Suprapubic skin (tissue), 4 donors: ENCODE data around the gene USP3.

ENCODE experiments used
- POLR2A ChIP-seq, 2 donors: fragments of 450-650 bp; IDR thresholded peaks; one replicate each; pipeline ENCODE4 v1.6.1; 2017; ENCODE audit warnings: antibody characterized with exemption in 2 of 2, mild to moderate bottlenecking in 2 of 2, moderate library complexity in 2 of 2
- POLR2AphosphoS5 ChIP-seq, 3 donors: sonication (generic); formaldehyde crosslinking; IDR thresholded peaks; one replicate each; pipeline ENCODE4 v1.6.1; 2017; ENCODE audit warnings: antibody characterized with exemption in 3 of 3
- TF ChIP-seq, protein P1 (sequence below), 2 donors: fragments of 200-600 bp in 1 of 2; fragments of 450-650 bp in 1 of 2; sonication (generic) in 1 of 2; IDR thresholded peaks; one replicate each; pipeline ENCODE4 v1.5.1; 2016 to 2019; ENCODE audit warnings: antibody characterized with exemption in 2 of 2, mild to moderate bottlenecking in 1 of 2, moderate library complexity in 1 of 2

DNA sequence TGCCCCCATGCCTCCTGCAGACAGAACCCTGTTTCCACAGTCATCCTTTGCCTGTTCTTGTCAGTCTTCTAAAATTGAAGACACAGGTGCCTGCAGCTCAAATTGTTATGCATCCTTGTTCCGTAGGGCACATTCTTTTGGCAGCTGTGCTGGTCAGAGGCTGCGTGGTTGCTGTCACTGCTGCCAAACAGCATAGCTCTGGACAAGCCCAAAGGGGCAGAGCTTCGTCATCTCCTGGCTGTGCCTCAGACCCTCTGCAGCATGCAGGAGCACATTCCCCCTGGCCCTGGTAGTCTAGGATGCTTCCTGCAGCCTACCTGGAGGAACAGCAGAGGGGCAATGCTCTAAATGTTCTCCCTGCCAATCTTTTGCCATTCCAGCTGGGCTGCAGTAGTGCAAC is 90.7 kb downstream of the USP3 start:
- TF ChIP-seq, protein P1, sequence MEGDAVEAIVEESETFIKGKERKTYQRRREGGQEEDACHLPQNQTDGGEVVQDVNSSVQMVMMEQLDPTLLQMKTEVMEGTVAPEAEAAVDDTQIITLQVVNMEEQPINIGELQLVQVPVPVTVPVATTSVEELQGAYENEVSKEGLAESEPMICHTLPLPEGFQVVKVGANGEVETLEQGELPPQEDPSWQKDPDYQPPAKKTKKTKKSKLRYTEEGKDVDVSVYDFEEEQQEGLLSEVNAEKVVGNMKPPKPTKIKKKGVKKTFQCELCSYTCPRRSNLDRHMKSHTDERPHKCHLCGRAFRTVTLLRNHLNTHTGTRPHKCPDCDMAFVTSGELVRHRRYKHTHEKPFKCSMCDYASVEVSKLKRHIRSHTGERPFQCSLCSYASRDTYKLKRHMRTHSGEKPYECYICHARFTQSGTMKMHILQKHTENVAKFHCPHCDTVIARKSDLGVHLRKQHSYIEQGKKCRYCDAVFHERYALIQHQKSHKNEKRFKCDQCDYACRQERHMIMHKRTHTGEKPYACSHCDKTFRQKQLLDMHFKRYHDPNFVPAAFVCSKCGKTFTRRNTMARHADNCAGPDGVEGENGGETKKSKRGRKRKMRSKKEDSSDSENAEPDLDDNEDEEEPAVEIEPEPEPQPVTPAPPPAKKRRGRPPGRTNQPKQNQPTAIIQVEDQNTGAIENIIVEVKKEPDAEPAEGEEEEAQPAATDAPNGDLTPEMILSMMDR (IDR thresholded peaks at IDR 0.05), result no peak
- no peak for TF ChIP-seq POLR2AphosphoS5 (IDR thresholded peaks at IDR 0.05)
- no peak for TF ChIP-seq POLR2A (IDR thresholded peaks at IDR 0.05)
